Astrocyte of the cerebellum (primary cell): ENCODE results near the gene AQP12B.

Experiments
- DNase-seq: peaks from one replicate; pipeline ENCODE4 v3.0.0-alpha.2; 2011; ENCODE audit warnings: low read depth
- H3K4me3 ChIP-seq: 2 replicates; pipeline ENCODE4 v1.5.1; 2011; ENCODE audit warnings: mild to moderate bottlenecking, low read depth, low read length, moderate library complexity
- in situ Hi-C: cut with HindIII; loops from 2 replicates; pipeline ENCODE4 v1.10.0; 2017; ENCODE audit warnings: low sequenced_read_pairs
- TF ChIP-seq, protein P1 (sequence below): IDR thresholded peaks from 2 replicates; pipeline ENCODE4 v1.5.1; 2012; ENCODE audit warnings: low read length, low read depth, moderate library complexity, mild to moderate bottlenecking; ENCODE audit errors: missing control alignments

The AQP12B gene

DNA sequence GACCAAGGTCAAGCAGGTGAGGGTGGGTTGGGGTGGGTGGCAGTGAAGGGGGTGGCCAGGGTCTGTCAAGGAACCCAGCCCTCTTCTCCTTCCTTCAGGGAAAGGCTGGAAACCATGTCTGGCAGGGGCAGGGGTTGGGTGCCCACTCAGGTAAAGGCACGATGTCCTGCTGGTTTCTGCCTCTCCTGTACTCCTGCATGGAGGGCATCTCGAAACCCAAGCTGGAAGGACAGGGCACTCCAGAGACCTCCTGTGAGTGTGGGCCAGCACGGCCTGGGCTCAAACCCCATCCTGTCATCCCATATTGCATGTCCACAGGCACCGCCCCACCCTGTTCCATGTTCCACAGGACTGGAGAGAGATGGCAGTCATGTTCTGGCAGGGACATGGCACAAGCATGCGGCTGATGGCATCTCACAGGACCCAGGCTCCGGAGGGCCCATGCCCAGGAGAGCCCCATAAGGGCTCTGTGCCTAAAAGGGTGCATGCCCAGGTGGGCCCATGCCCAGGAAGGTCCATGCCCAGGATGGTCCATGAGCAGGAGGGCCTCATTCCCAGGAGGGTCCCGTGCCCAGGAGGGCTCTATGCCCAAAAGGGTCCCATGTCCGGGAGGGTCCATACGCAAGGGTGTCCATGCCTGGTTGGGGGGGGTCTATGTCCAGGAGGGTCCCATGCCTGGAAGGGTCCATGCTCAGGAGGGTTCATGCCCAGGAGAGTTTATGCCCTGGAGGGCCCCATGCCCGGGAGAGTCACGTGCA lies 51.0 kb downstream of the AQP12B start:
- H3K4me3 ChIP-seq = no peak overlapping the region
- DNase-seq = no peak
- in situ Hi-C loops = no loop called here
- TF ChIP-seq, protein P1, sequence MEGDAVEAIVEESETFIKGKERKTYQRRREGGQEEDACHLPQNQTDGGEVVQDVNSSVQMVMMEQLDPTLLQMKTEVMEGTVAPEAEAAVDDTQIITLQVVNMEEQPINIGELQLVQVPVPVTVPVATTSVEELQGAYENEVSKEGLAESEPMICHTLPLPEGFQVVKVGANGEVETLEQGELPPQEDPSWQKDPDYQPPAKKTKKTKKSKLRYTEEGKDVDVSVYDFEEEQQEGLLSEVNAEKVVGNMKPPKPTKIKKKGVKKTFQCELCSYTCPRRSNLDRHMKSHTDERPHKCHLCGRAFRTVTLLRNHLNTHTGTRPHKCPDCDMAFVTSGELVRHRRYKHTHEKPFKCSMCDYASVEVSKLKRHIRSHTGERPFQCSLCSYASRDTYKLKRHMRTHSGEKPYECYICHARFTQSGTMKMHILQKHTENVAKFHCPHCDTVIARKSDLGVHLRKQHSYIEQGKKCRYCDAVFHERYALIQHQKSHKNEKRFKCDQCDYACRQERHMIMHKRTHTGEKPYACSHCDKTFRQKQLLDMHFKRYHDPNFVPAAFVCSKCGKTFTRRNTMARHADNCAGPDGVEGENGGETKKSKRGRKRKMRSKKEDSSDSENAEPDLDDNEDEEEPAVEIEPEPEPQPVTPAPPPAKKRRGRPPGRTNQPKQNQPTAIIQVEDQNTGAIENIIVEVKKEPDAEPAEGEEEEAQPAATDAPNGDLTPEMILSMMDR = no peak

DNA sequence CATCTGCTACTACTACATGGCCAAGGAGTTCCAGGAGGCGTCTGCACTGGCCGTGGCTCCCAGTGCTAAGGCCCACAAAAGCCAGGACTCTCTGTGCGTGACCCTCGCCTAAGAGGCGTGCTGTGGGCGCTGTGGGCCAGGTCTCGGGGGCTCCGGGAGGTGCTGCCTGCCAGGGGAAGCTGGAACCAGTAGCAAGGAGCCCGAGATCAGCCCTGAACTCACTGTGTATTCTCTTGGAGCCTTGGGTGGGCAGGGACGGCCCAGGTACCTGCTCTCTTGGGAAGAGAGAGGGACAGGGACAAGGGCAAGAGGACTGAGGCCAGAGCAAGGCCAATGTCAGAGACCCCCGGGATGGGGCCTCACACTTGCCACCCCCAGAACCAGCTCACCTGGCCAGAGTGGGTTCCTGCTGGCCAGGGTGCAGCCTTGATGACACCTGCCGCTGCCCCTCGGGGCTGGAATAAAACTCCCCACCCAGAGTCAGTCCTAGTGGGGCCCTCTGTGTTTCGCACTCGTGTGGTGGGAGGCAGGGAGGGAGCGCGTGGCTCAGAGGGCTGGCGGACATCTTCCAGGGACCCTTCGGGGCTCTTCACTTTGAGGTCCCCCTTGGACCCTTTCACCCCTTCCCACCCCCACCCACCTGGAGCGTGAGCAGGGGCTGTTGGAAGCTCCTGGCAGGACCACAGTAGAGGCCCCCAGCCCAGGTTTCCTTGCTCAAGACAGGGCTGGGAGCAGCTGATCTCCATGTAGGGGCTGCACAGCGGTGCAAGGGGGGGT lies 51.7 kb downstream of the AQP12B start:
- H3K4me3 ChIP-seq = no peak overlapping the region
- in situ Hi-C loops = no loop called here
- DNase-seq = no peak
- TF ChIP-seq, protein P1 = no peak

DNA sequence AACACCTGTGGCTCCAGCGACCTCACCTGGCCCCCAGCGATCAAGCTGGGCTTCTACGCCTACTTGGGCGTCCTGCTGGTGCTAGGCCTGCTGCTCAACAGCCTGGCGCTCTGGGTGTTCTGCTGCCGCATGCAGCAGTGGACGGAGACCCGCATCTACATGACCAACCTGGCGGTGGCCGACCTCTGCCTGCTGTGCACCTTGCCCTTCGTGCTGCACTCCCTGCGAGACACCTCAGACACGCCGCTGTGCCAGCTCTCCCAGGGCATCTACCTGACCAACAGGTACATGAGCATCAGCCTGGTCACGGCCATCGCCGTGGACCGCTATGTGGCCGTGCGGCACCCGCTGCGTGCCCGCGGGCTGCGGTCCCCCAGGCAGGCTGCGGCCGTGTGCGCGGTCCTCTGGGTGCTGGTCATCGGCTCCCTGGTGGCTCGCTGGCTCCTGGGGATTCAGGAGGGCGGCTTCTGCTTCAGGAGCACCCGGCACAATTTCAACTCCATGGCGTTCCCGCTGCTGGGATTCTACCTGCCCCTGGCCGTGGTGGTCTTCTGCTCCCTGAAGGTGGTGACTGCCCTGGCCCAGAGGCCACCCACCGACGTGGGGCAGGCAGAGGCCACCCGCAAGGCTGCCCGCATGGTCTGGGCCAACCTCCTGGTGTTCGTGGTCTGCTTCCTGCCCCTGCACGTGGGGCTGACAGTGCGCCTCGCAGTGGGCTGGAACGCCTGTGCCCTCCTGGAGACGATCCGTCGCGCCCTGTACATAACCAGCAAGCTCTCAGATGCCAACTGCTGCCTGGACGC lies 52.5 kb downstream of the AQP12B start:
- no peak overlapping the region for H3K4me3 ChIP-seq
- TF ChIP-seq, protein P1 = no peak
- in situ Hi-C loops = no loop called here
- DNase-seq = no peak

DNA sequence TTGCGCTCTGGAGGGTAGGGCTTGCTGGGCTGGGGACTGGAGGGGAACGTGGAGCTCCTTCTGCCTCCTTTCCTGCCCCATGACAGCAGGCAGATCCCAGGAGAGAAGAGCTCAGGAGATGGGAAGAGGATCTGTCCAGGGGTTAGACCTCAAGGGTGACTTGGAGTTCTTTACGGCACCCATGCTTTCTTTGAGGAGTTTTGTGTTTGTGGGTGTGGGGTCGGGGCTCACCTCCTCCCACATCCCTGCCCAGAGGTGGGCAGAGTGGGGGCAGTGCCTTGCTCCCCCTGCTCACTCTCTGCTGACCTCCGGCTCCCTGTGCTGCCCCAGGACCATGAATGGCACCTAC lies 53.1 kb downstream of the AQP12B start:
- in situ Hi-C loops = no loop called here

DNA sequence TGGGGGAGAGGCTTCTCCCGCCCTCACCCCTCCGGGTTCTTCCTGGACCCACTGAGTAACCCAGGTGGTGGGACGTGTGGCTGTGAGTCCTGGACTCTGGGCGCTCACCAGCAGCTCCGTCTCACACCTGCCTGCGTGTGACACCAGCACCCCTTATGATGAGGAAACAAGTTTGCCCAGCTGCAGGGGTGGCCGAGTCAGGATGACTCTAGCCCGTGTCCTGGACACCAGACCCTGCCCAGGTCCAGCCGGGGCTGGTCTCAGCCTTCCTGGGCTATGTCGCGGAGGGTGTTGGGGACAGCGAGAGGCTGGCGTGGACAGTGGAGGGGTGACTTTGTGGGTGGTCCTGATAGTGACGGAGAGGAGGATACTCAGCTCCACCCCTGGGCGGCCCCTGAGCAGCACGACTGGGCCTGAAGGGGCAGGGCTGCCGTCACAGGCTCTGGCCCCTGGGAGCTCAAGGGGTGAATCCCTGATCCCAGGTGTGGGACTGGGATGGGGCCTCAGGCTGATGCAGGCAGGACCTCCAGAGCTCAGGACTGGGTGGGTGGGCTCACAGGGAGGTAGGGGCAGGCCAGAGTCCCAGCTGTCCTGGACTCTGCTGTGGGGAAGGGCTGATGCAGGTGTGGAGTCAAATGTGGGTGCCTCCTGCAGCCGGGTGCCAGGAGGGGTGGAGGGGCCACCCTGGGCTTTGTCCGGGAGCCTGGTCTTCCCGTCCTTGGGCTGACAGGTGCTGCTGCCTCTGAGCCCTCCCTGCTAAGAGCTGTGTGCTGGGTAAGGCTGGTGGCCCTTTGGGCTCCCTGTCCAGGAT lies 53.7 kb downstream of the AQP12B start:
- TF ChIP-seq, protein P1 = no peak
- in situ Hi-C loops = no loop called here
- no peak for DNase-seq
- H3K4me3 ChIP-seq = no peak overlapping the region

More for the DNA sequence above, 53.1 kb downstream of the AQP12B start:
- no peak overlapping the region for H3K4me3 ChIP-seq
- TF ChIP-seq, protein P1 = no peak
- DNase-seq = no peak

DNA sequence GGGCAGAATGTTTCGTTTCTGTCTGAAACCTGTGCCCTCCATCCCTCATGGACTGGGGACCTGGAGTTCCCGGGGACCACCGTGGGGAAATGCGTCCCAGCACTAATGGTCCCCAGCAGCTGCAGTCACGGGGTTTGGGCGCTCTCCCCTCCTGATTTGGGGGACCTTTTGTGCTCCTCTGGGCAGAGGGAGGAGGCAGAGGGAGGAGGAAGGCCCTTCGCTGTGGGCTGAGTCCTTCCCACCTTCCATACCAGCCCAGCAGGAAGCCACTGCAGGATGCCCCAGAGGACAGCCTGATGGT lies 54.2 kb downstream of the AQP12B start:
- TF ChIP-seq, protein P1 = no peak
- DNase-seq = no peak
- no peak overlapping the region for H3K4me3 ChIP-seq
- in situ Hi-C loops = no loop called here
